ENCODE results near the gene ATP13A5.

Gene ATP13A5

DNA sequence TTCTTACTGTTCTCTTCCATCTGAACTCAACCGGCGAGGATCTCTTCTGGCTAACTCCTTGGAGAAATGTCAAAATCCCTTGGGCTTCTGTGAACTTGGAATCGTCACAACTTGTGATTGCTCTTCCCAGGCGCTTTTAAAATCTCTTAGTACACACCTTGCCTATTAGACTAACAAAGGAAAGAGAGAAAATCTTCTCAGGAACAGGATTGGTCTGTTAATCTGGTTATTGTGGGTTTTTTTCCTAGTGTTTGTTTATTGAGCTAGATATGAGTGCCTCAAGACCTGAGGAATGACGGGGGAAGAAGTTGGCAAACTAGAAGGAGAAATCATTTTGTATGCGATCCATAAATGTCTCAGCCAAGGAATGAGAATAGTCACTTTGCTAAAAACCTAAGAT lies at the start of gene ATP13A5:
Gene ATP13A5 (minus strand): TSS at position 48 of the 400 bp plus-strand sequence. CDS start 28 bp downstream, at position 20.
- in situ Hi-C loops (cut with MboI; ENCODE audit: low sequenced_read_pairs): no loop called here

- in situ Hi-C loops (cut with MboI; ENCODE audit: low sequenced_read_pairs): no loop called here
Measured at GRCh38 chr3:193418576-193419373, 40.2 kb upstream of the ATP13A5 start.

DNA sequence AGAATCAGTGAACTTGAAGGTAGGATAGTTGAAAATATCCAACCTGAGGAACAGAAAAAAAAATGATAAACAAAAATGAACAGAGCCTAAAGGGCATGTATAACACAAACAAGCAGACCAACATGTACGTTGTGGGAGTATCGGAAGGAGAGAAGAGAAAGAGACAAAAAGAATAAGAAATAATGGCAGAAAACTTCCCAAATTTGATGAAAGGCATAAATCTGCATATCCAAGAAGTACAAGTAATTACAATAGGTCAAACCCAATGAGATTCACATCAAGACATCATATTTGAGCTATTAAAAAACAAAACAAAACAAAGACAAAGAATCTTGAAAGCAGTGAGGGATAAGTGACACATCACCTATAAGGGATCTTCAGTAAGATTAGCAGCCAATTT lies 38.1 kb upstream of the ATP13A5 start:
- in situ Hi-C loops (cut with MboI; ENCODE audit: low sequenced_read_pairs): no loop called here

GRCh38 chr3:193407688-193408087 lies 29.1 kb upstream of the ATP13A5 start:
- in situ Hi-C loops (cut with MboI; ENCODE audit: low sequenced_read_pairs): no loop called here

DNA sequence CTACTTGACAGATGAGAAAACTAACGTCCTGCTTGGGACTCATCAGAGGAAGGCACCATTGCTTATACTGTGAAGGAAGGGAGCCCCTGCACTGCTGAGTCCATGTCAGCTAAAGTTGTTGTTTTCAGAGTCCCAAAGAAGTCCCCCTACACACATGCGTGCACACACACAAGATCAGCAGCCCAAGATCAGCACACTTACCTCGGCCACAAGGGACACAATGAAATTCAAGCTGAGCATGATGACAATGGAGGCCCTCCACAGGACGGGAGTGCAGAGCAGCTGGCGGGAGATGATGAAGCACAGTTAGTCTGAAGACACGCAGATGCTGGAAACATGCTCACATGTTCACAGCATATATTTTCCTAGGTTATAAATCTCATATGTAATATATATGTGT lies 28.6 kb upstream of the ATP13A5 start:
- in situ Hi-C loops (cut with MboI; ENCODE audit: low sequenced_read_pairs): no loop called here

DNA sequence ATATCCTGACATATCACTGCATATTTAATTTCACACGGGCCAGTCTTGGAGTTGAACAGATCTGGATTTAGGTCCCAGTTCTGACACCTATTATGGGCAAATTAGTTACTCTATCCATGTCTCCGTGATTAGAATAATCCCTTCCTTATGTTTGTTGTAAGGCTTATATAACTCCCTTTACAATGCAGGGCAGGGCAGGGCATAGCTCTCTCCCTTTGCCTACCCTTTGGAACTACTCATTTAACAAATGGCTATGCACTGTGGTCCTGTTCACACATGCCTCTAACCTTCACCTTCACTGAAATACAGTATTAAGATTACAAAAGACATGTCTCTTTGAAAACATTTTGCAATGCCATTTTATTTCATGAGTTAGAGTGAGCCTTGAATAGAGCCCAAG lies 24.8 kb upstream of the ATP13A5 start:
- in situ Hi-C loops (cut with MboI; ENCODE audit: low sequenced_read_pairs): no loop called here

DNA sequence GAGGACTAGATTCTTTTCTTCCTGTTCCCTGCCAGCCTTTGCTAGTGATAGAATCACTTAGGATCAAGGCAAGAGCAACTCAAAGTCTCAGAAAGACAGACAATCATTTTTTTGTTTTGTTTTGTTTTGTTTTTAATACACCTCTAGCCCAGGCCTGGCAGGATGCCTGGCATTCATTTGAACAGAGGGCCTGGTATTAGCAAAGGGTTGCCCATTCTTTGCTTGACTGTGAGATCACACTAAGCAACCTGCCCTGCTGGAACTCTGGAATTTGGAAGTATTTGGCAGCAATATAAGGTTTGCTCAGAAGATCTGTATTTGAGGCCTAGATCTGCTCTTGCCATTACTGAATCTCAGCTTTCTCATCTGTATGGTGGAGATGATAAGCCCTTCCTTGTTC lies 21.8 kb upstream of the ATP13A5 start:
- in situ Hi-C loops (cut with MboI; ENCODE audit: low sequenced_read_pairs): no loop called here

GRCh38 chr3:193396451-193397244 lies 18.1 kb upstream of the ATP13A5 start:
- in situ Hi-C loops (cut with MboI; ENCODE audit: low sequenced_read_pairs): no loop called here

DNA sequence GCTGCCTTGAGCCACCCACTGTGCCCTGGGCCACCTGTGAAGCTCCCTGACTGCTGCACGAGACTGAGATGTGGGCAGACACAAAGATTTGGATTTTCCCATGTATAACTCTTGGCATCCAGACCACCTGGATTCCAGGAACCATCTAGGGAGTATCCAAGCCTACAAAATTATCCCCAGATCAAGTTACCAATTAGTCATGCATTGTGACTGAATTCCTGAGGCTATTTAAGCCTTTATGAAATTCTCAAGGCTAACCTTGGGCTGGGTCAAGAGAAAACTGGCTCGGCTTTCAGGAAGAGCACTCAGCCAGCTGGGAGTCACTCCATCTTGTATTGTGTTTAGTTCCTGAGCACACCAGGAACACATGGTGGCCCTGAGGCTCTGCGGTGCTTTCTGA lies 13.3 kb upstream of the ATP13A5 start:
- in situ Hi-C loops (cut with MboI; ENCODE audit: low sequenced_read_pairs): no loop called here

DNA sequence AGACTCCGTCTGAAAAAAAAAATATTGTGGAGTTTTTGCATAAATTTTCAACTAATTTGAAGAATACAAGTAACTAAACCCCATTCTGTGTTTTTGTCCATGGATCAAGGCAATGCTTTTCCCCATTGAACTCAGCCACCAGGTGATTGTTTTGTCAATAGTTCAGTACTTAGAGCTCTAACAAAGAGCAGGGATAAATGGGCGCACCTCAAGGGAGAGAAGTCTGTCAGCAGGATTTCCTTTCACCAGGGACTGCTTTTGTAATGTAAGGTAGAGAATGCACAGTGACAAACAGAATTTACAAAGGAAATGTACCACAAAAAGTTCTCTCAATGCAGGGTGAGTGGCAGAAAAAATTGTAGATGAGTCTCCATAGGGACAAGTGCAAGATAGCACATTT lies 10.8 kb upstream of the ATP13A5 start:
- in situ Hi-C loops (cut with MboI; ENCODE audit: low sequenced_read_pairs): no loop called here

DNA sequence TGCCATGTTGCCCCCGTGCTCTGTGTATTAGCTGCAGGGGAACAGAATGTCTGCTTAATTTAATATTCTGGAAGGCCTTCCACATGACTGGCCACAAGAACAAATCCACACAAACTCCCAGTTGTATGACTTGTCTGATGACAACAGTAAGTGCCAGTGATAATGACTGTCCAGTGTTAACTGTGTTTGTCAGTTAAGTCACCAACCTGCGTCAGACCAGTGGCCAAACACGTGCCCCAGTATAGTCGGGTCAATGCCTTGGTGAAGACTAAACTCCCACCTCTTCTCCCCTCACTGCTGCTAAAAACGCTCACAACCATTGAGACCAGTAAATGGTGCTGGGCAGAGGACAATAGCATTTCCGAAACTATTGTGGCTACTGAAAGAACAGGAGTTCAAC lies 9.8 kb upstream of the ATP13A5 start:
- in situ Hi-C loops (cut with MboI; ENCODE audit: low sequenced_read_pairs): no loop called here

- in situ Hi-C loops (cut with MboI; ENCODE audit: low sequenced_read_pairs): no loop called here
Measured at GRCh38 chr3:193387596-193387995, 9.0 kb upstream of the ATP13A5 start.

DNA sequence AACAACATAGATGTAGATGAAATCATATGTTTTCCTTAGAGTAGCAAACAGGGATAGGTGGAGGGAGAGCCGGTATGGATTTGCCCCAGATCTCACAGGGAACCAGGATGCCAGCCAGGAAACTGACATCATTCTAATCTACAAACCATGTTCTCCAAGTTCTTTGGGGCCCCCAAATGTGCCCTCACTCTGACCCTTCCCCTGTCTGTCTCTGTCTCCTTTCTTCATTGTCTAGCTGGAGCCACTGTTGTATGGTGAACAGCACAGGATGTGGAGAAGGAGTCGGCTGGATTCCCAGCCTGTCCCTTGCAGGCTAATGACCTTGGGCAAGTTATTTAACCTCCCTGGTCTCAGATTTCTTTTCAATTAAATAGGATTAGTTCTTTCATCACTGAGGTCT lies 962 bp downstream of the ATP13A5 start:
- in situ Hi-C loops (cut with MboI; ENCODE audit: low sequenced_read_pairs): no loop called here

GRCh38 chr3:193375614-193376013 lies 2.9 kb downstream of the ATP13A5 start:
- in situ Hi-C loops (cut with MboI; ENCODE audit: low sequenced_read_pairs): no loop called here

GRCh38 chr3:193372783-193373182 lies 5.8 kb downstream of the ATP13A5 start:
- in situ Hi-C loops (cut with MboI; ENCODE audit: low sequenced_read_pairs): no loop called here

- in situ Hi-C loops (cut with MboI; ENCODE audit: low sequenced_read_pairs): no loop called here
Measured at GRCh38 chr3:193367868-193368267, 10.7 kb downstream of the ATP13A5 start.

DNA sequence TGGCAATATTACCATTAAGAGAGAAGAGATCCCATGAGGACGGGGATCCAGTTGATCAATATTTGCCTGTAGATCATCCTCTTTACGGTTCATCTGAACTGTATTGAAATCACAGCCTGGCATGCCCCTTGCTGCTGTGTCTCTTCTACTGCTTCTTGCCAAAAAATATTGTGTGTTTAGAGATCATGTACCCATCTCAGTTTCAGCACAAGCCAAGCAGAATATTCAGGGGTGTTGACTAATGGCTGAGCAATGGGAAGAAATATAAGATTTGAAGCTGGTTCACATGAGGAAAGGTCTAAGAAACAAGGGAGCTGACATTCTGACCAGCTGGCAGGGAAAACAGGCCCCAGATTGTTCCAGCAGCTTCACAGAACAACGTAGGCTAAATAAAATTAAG lies 21.3 kb downstream of the ATP13A5 start:
- in situ Hi-C loops (cut with MboI; ENCODE audit: low sequenced_read_pairs): no loop called here

- in situ Hi-C loops (cut with MboI; ENCODE audit: low sequenced_read_pairs): no loop called here
Measured at GRCh38 chr3:193354423-193354822, 24.1 kb downstream of the ATP13A5 start.

DNA sequence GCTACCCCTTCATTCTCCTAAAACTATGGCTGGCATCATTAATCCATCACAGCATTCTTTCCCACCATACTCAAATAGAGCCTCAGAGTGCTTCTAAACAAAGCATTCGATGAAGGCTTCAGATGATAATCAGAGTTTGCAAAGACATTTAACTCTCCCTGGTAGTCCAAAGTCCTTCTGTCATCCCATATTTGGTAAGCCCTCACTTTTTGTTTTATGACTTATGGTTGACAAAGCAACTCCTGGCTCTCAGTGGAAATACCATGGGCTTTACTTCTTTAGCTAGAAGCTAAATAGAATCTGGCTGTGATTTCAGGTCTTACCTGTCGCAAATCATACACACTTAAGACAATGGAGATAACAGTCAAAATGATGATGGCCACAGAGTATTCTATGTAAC lies 27.8 kb downstream of the ATP13A5 start:
- in situ Hi-C loops (cut with MboI; ENCODE audit: low sequenced_read_pairs): no loop called here

- in situ Hi-C loops (cut with MboI; ENCODE audit: low sequenced_read_pairs): no loop called here
Measured at GRCh38 chr3:193348686-193349085, 29.9 kb downstream of the ATP13A5 start.

- in situ Hi-C loops (cut with MboI; ENCODE audit: low sequenced_read_pairs): no loop called here
Measured at GRCh38 chr3:193347521-193348501, 30.7 kb downstream of the ATP13A5 start.

All from hTERT RPE-1 (cell line).